ENCODE results near the gene DTX4.

GRCh38 chr11:59223611-59224010 lies 51.7 kb downstream of the DTX4 start:
- TF ChIP-seq EP300 (IDR thresholded peaks at IDR 0.05; ENCODE audit: borderline replicate concordance) (no peak), TEAD4 (IDR thresholded peaks at IDR 0.05) (no peak), EGR1 (IDR thresholded peaks at IDR 0.05) (no peak), MAX (IDR thresholded peaks at IDR 0.05) (no peak), RAD21 (IDR thresholded peaks at IDR 0.05; ENCODE audit: low read depth) (no peak), TAF1 (IDR thresholded peaks at IDR 0.05; ENCODE audit: low read depth) (no peak), NFIC (IDR thresholded peaks at IDR 0.05) (no peak), REST (IDR thresholded peaks at IDR 0.05; ENCODE audit: low read depth) (no peak), FOXM1 (IDR thresholded peaks at IDR 0.05; ENCODE audit: borderline replicate concordance, low read depth) (no peak), CEBPB (IDR thresholded peaks at IDR 0.05) (no peak), YY1 (IDR thresholded peaks at IDR 0.05; ENCODE audit: low read depth) (no peak), CREB1 (IDR thresholded peaks at IDR 0.05; ENCODE audit: low read depth) (no peak), ZBTB7A (IDR thresholded peaks at IDR 0.05; ENCODE audit: low read depth) (no peak), TCF12 (IDR thresholded peaks at IDR 0.05; ENCODE audit: low read depth) (no peak)

Measured in Ishikawa (cell line).